Islet of Langerhans (tissue), 1 donor: ENCODE data around the gene SMC1B.
"Not testable (repeated sequence)": the region's sequence is repeated elsewhere in the genome, so short reads cannot be mapped to it uniquely, and the experiment has no call there.

Experiments
- FAIRE-seq: peaks from one replicate; lab custom pipeline; 2011; peaks lifted over from hg19 to GRCh38; lab: Jason Lieb, UNC

Gene SMC1B

DNA sequence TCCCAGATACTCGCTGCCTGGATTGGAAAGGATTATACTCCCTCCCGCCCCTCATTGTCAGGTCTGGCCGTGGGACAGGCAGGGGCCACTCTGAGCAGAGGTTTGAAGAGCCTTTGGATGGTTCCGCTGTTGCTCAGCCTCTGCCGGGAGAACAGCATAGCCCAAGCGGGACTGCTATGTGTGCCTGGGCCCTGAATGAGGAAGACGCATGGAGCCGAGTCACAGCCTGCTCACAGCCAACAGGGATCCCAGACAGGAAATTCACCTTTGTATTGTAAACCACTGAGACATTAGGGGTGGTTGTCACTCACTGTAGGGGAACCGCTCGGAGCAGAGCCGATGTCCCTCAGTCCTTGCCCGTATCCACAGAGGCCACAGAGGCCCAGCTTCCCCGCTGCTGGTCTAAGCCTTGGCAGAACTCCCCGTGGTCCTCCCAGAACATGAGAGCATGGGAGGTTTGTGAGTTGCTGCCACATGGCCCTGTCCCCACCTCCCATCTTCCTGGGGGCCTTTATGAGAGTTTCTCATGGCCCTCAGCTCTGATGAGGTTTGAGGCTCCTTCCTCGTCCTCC is 114.4 kb downstream of the SMC1B start:
- no peak for FAIRE-seq

DNA sequence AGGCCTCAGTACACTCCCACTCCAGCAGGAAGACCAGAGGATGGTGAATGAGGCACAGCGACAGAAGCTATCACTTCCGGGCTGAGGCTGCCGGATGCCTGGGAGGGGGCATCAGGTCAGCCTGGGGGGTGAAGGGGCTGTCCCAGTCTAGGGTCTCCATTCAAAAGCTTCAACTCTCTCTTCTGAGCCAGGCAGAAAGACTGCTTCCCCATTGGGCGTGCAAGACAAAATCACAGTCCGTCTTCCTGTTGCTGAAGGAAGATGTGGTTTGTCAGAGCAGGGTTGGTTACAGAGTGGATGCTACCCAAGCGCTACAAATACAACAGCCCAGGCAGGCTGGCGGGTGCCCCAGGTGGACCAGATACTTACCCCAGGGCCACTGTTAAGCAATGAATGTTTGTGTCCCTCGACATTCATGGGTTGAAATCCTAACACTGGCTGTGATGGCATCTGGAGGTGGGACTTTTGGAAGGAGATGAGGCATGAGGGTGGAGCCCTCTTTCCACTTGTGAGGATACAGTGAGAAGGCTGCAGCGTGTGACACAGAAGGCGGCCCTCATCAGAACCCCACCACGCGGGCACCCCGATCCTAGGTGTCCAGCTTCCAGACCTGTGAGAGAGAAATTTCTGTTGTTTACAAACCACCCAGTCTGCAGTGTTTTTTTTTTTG is 116.6 kb downstream of the SMC1B start:
- FAIRE-seq: no peak

DNA sequence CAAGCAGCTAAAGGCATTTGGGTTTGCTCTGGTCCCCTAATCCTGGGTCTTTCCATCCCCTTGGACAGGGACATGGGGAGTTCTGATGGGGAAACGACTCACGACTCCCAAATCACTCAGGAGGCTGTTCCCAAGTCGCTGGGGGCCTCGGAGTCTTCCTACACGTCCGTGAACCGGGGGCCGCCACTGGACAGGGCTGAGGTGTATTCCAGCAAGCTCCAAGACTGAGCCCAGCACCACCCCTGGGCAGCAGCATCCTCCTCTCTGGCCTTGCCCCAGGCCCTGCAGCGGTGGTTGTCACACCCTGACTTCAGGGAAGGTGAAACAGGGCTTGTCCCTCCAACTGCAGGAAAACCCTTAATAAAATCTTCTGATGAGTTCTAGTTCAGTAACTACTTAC is 117.9 kb downstream of the SMC1B start:
- FAIRE-seq: no peak

- not testable (repeated sequence) for FAIRE-seq
These were observed 118.4 kb downstream of the SMC1B start for GRCh38 chr22:45295004-45295403.
